ENCODE data around the gene ANXA8.
"Not testable (repeated sequence)": the region's sequence is repeated elsewhere in the genome, so short reads cannot be mapped to it uniquely, and the experiment has no call there.

- TF ChIP-seq CTCF (conservative IDR thresholded peaks at IDR 0.05; ENCODE audit: low read length); EZH2phosphoT487 (IDR thresholded peaks at IDR 0.05; ENCODE audit: borderline replicate concordance, low read depth, low read length): not testable (repeated sequence)
Observed at GRCh38 chr10:47475101-47475500, 8.8 kb downstream of the ANXA8 start.

All from OCI-LY7 (cell line).